ENCODE data around the gene CD276. TPM values are rescaled to one million over a fixed set of nuclear protein-coding genes. Genes with fewer than 3 reads are reported as not detected.

Gene CD276
- total RNA-seq, 1 experiment from 2014 or later: 133 TPM

DNA sequence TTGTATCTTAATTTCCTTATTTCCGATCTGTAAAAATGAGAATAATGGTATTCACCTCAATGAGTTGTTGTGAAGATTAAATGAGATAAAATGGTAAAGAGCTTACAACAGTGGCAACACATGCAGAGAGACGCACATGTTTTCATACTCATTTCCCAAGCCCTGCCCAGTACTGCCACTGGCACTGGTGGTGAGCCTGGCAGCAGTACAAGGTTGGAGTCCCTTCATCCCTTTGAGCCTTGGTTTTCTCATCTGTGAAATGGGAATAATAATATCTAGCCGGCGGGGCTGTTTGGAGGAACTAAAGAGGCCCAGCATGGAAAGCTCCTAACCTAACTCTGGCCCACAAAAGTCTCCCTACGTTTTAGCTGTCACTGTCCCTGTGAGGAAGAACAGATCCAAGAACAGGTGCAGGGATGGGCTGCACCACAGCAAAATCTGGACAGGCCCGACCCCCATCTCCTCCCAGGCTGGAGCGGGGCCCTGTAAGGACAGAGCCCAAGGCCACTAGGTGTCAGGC, 866 bp upstream of the CD276 start:
- H3K18ac ChIP-seq (ENCODE audit: insufficient read length, low read depth, low read length): no peak overlapping the region
- H3K23ac ChIP-seq (ENCODE audit: insufficient read length, low read depth, low read length): no peak overlapping the region
- no peaks in the 10 kb centered on the region for H3K9me3 ChIP-seq (ENCODE audit: control insufficient read depth, low read depth, low read length)
- H3K4me3 Mint-ChIP-seq: peak overlapping the region; percentile 76 to 92
- DNase-seq: peak; percentile 80
- no peak overlapping the region for H2BK12ac ChIP-seq (ENCODE audit: insufficient read length, low read depth, low read length)
- H3K27ac Mint-ChIP-seq: peak overlapping the region; percentile 86 to 97 (median 89); a peak in 5 of 7 replicates
- no CpG with 5 or more reads among the region's 7 CpGs for WGBS (ENCODE audit: extremely low coverage, insufficient read length, low lambda C conversion rate)
- H3K4me1 ChIP-seq (ENCODE audit: insufficient read depth, low read length): no peaks in the 10 kb centered on the region
- no peak overlapping the region for H3K9ac ChIP-seq (ENCODE audit: extremely low read depth, insufficient read length, low read length)
- H3K14ac ChIP-seq (ENCODE audit: insufficient read depth, low read length): no peak overlapping the region
- TF ChIP-seq, protein P1, sequence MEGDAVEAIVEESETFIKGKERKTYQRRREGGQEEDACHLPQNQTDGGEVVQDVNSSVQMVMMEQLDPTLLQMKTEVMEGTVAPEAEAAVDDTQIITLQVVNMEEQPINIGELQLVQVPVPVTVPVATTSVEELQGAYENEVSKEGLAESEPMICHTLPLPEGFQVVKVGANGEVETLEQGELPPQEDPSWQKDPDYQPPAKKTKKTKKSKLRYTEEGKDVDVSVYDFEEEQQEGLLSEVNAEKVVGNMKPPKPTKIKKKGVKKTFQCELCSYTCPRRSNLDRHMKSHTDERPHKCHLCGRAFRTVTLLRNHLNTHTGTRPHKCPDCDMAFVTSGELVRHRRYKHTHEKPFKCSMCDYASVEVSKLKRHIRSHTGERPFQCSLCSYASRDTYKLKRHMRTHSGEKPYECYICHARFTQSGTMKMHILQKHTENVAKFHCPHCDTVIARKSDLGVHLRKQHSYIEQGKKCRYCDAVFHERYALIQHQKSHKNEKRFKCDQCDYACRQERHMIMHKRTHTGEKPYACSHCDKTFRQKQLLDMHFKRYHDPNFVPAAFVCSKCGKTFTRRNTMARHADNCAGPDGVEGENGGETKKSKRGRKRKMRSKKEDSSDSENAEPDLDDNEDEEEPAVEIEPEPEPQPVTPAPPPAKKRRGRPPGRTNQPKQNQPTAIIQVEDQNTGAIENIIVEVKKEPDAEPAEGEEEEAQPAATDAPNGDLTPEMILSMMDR (conservative IDR thresholded peaks at IDR 0.05): no peak
- H3K27ac ChIP-seq (ENCODE audit: insufficient read length, low read depth, low read length): no peak overlapping the region
- H3K4me1 Mint-ChIP-seq: peaks cover 34 to 39% of the 10 kb centered on the region in 2 experiments
- H4K91ac ChIP-seq (ENCODE audit: insufficient read length, low read depth, low read length): no peak overlapping the region
- no peak overlapping the region for H2BK120ac ChIP-seq (ENCODE audit: low read depth, low read length, poor library complexity, severe bottlenecking)
- H3K9me3 Mint-ChIP-seq: no peaks in the 10 kb centered on the region
- no peak overlapping the region for H2BK5ac ChIP-seq (ENCODE audit: insufficient read length, low read length)
- H3K79me1 ChIP-seq (ENCODE audit: insufficient read depth, low read depth, low read length, poor library complexity, severe bottlenecking): peaks cover 3% of the 10 kb centered on the region
- H3K4ac ChIP-seq (ENCODE audit: low read depth, low read length): no peak overlapping the region
- no peak overlapping the region for H2BK15ac ChIP-seq (ENCODE audit: low read depth, low read length)
- no peak overlapping the region for H4K8ac ChIP-seq (replicated peaks; ENCODE audit: insufficient read length, low read depth, low read length)
- H3T11ph ChIP-seq (ENCODE audit: low read length): no peak overlapping the region
- H3K23me2 ChIP-seq (ENCODE audit: insufficient read length, low read depth, low read length, poor library complexity, severe bottlenecking): peaks cover 11% of the 10 kb centered on the region
- H3K27me3 ChIP-seq (ENCODE audit: insufficient read depth, low read length): no peaks in the 10 kb centered on the region
- H2AK5ac ChIP-seq (ENCODE audit: insufficient read length, low read length): no peak overlapping the region
- H4K5ac ChIP-seq (ENCODE audit: insufficient read length, low read depth, low read length): no peak overlapping the region
- no peak overlapping the region for H3K56ac ChIP-seq (ENCODE audit: insufficient read length, low read depth, low read length)
- peak overlapping the region; percentile 55 for H3K4me2 ChIP-seq (ENCODE audit: insufficient read depth, insufficient read length, low read length)
- H2BK20ac ChIP-seq (ENCODE audit: low read depth, low read length, poor library complexity, severe bottlenecking): no peak overlapping the region
- H3K36me3 Mint-ChIP-seq (ENCODE audit: insufficient read depth in 1 of 3, low read depth in 3 of 3): no peaks in the 10 kb centered on the region; a peak in 3 of 7 replicates
- H4K20me1 ChIP-seq (ENCODE audit: control insufficient read depth, insufficient read depth, insufficient read length): no peaks in the 10 kb centered on the region
- H2AFZ ChIP-seq (ENCODE audit: low read length): no peak overlapping the region
- peaks cover 24% of the 10 kb centered on the region; the same call in 1 of the 2 replicates for H3K79me2 ChIP-seq (ENCODE audit: insufficient read depth, low read length)
- no peaks in the 10 kb centered on the region; the same call in 1 of the 2 replicates for H3K27me3 Mint-ChIP-seq (ENCODE audit: low read depth)
